ENCODE measurements around the gene FAM3C.

Gene FAM3C

DNA sequence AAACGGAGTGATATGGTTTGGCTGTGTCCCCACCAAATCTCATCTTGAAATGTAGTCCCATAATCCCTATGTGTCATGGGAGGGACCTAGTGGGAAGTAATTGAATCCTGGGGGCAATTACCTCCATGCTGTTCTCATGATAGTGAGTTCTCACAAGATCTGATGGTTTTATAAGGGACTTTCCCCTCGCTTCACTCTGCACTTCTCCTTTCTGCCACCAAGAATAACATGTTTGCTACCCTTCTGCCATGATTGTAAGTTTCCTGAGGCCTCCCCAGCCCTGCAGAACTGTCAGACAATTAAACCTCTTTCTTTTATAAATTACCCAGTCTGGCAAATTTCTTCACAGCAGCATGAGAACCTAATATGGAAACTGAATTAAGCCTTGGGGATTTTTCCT is 19.1 kb downstream of the FAM3C start:
- Histone ChIP-seq H3K36me3 (ENCODE audit: control insufficient read depth, low read length) (peaks cover 82% of the 10 kb centered on the region), H3K27ac (ENCODE audit: low read depth, low read length) (peak overlapping the region; percentile 95), H4K20me1 (ENCODE audit: control insufficient read depth, insufficient read depth, low read depth, low read length) (no peaks in the 10 kb centered on the region), H3K4me3 (ENCODE audit: low read length) (peak overlapping the region; percentile 7), H3K9me2 (replicated peaks; ENCODE audit: control insufficient read depth, low read length) (no peaks in the 10 kb centered on the region), H3K4me1 (ENCODE audit: control insufficient read depth, low read length) (peaks cover 95% of the 10 kb centered on the region), H3K27me3 (ENCODE audit: control insufficient read depth, low read length) (no peaks in the 10 kb centered on the region), H3F3A (ENCODE audit: control insufficient read depth, insufficient read depth) (peaks cover 32% of the 10 kb centered on the region), H3K9me3 (ENCODE audit: control insufficient read depth, insufficient read depth, low read length) (peaks cover 3% of the 10 kb centered on the region; the same call in 1 of the 2 replicates), H3K79me2 (ENCODE audit: control insufficient read depth, low read length) (peaks cover 49% of the 10 kb centered on the region), H3K4me2 (ENCODE audit: low read length) (peak overlapping the region; percentile 38)
- TF ChIP-seq, protein P1, sequence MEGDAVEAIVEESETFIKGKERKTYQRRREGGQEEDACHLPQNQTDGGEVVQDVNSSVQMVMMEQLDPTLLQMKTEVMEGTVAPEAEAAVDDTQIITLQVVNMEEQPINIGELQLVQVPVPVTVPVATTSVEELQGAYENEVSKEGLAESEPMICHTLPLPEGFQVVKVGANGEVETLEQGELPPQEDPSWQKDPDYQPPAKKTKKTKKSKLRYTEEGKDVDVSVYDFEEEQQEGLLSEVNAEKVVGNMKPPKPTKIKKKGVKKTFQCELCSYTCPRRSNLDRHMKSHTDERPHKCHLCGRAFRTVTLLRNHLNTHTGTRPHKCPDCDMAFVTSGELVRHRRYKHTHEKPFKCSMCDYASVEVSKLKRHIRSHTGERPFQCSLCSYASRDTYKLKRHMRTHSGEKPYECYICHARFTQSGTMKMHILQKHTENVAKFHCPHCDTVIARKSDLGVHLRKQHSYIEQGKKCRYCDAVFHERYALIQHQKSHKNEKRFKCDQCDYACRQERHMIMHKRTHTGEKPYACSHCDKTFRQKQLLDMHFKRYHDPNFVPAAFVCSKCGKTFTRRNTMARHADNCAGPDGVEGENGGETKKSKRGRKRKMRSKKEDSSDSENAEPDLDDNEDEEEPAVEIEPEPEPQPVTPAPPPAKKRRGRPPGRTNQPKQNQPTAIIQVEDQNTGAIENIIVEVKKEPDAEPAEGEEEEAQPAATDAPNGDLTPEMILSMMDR (IDR thresholded peaks at IDR 0.05; ENCODE audit: low read depth, low read length, poor library complexity, severe bottlenecking) = no peak
- no peak for TF ChIP-seq EZH2phosphoT487 (IDR thresholded peaks at IDR 0.05; ENCODE audit: borderline replicate concordance, low read length)

DNA sequence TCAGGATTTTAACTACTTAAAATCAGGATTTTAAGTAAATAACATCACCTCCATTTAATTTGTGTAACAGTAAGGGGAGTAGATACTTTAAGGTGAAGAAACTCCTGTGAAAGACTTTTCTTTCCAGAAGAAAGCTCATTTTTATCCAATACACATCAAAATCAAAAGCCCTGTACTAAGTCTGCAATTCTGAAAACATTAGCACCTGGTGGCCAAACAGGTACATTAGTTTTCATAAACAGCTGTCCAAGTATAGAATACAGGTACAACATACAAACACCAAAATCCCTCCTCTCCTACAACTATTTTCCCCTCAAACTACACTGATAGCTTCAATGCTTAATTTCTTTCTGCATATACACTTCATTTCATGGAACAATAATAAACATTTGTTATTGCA is 22.9 kb downstream of the FAM3C start:
- TF ChIP-seq EZH2phosphoT487 (IDR thresholded peaks at IDR 0.05; ENCODE audit: borderline replicate concordance, low read length) = no peak
- TF ChIP-seq, protein P1 (IDR thresholded peaks at IDR 0.05; ENCODE audit: low read depth, low read length, poor library complexity, severe bottlenecking) = peak; percentile 29
- H3K4me3 ChIP-seq (ENCODE audit: low read length) = peak overlapping the region; percentile 62
- peak overlapping the region; percentile 95 for H3K27ac ChIP-seq (ENCODE audit: low read depth, low read length)
- H3K4me1 ChIP-seq (ENCODE audit: control insufficient read depth, low read length) = peaks cover 99% of the 10 kb centered on the region
- peaks cover 78% of the 10 kb centered on the region for H3K36me3 ChIP-seq (ENCODE audit: control insufficient read depth, low read length)
- H4K20me1 ChIP-seq (ENCODE audit: control insufficient read depth, insufficient read depth, low read depth, low read length) = no peaks in the 10 kb centered on the region
- peaks cover 46% of the 10 kb centered on the region for H3F3A ChIP-seq (ENCODE audit: control insufficient read depth, insufficient read depth)
- H3K79me2 ChIP-seq (ENCODE audit: control insufficient read depth, low read length) = peaks cover 51% of the 10 kb centered on the region
- H3K9me2 ChIP-seq (replicated peaks; ENCODE audit: control insufficient read depth, low read length) = no peaks in the 10 kb centered on the region
- no peaks in the 10 kb centered on the region for H3K27me3 ChIP-seq (ENCODE audit: control insufficient read depth, low read length)
- peaks cover under 1% of the 10 kb centered on the region; the same call in 1 of the 2 replicates for H3K9me3 ChIP-seq (ENCODE audit: control insufficient read depth, insufficient read depth, low read length)
- H3K4me2 ChIP-seq (ENCODE audit: low read length) = peak overlapping the region; percentile 68

DNA sequence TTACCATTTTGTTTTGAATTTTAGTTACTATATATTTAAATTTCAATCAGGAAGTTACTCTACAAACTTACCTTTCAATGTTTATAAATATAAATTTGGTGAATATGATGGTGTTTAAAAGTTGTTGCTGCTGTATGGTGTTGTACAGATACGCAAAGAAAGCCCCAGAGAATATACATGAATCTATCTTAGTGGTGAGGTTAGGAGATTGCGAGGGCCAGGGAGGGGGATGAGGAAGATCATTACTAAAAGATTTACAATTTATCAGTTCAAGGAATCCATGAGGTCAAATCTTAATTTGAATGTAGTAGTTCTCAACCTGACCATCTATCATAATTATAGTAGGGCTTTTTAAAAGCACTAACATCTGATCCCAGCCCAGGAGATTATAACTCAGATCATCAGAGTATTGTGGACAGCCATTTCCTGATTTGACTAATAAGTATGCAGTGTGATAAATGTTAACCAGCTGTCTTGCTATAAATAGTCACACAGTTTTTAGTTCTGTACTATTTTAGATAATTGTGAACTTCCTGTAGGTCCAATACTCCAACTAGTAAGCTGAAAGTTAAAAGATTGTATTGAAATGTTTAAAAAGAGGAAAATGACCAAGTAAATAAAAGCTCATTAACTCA is 23.6 kb downstream of the FAM3C start:
- Histone ChIP-seq H3K27me3 (ENCODE audit: control insufficient read depth, low read length) (no peaks in the 10 kb centered on the region), H3K9me2 (replicated peaks; ENCODE audit: control insufficient read depth, low read length) (no peaks in the 10 kb centered on the region), H3F3A (ENCODE audit: control insufficient read depth, insufficient read depth) (peaks cover 49% of the 10 kb centered on the region), H3K4me1 (ENCODE audit: control insufficient read depth, low read length) (peaks cover 99% of the 10 kb centered on the region), H3K27ac (ENCODE audit: low read depth, low read length) (peak overlapping the region; percentile 95), H3K9me3 (ENCODE audit: control insufficient read depth, insufficient read depth, low read length) (no peaks in the 10 kb centered on the region), H3K4me3 (ENCODE audit: low read length) (peak overlapping the region; percentile 62), H3K36me3 (ENCODE audit: control insufficient read depth, low read length) (peaks cover 78% of the 10 kb centered on the region), H3K79me2 (ENCODE audit: control insufficient read depth, low read length) (peaks cover 54% of the 10 kb centered on the region), H4K20me1 (ENCODE audit: control insufficient read depth, insufficient read depth, low read depth, low read length) (no peaks in the 10 kb centered on the region), H3K4me2 (ENCODE audit: low read length) (peak overlapping the region; percentile 68)
- TF ChIP-seq EZH2phosphoT487 (IDR thresholded peaks at IDR 0.05; ENCODE audit: borderline replicate concordance, low read length) = no peak
- TF ChIP-seq, protein P1 (IDR thresholded peaks at IDR 0.05; ENCODE audit: low read depth, low read length, poor library complexity, severe bottlenecking) = no peak

All from DOHH2 (cell line).